Thoracic aorta (tissue), 2 donors: ENCODE measurements around the gene SHLD3. TPM values are rescaled to one million over a fixed set of nuclear protein-coding genes. Genes with fewer than 3 reads are reported as not detected.
"Not testable (repeated sequence)": the region's sequence is repeated elsewhere in the genome, so short reads cannot be mapped to it uniquely, and the experiment has no call there.

Source experiments
- ATAC-seq: fragments of 150-250 bp; one replicate; pipeline ENCODE4 v1.8.0; 2017; ENCODE audit warnings: low read depth; ENCODE audit not compliant: insufficient number of reproducible peaks, low FRiP score
- DNase-seq: peaks from one replicate; pipeline ENCODE4 v3.0.0-alpha.2; 2020; ENCODE audit warnings: low spot score
- H3K27ac ChIP-seq, 2 donors: fragments of 200-600 bp; sonication (generic); 1 replicate in 1 of 2; 2 replicates in 1 of 2; pipeline ENCODE4 v1.5.1; 2016; ENCODE audit warnings: mild to moderate bottlenecking in 2 of 2, moderate library complexity in 2 of 2
- H3K27me3 ChIP-seq: fragments of 200-600 bp; sonication (generic); replicated peaks from 2 replicates; pipeline ENCODE4 v1.6.0; 2016; ENCODE audit warnings: mild to moderate bottlenecking; ENCODE audit not compliant: insufficient read depth
- H3K36me3 ChIP-seq: fragments of 200-600 bp; sonication (generic); one replicate; pipeline ENCODE4 v1.5.1; 2016
- H3K4me1 ChIP-seq, 2 donors: fragments of 200-600 bp; sonication (generic); 1 replicate in 1 of 2; 2 replicates in 1 of 2; pipeline versions ENCODE4 v1.5.1 to v1.6.0; 2016; ENCODE audit warnings: low read depth in 2 of 2, mild to moderate bottlenecking in 1 of 2; ENCODE audit not compliant: control insufficient read depth in 1 of 2
- H3K4me3 ChIP-seq: fragments of 200-600 bp; sonication (generic); 2 replicates; pipeline ENCODE4 v1.5.1; 2016; ENCODE audit warnings: mild to moderate bottlenecking
- H3K9me3 ChIP-seq: fragments of 200-600 bp; sonication (generic); 2 replicates; pipeline ENCODE4 v1.5.1; 2016
- CTCF ChIP-seq: fragments of 200-600 bp; sonication (generic); IDR thresholded peaks from one replicate; pipeline ENCODE4 v1.5.1; 2019; ENCODE audit warnings: antibody characterized with exemption
- total RNA-seq, 2 donors: library from RNA; depleted of rRNA; stranded (reverse); fragments of >200 nt; gene quantifications; one replicate each; pipeline versions ENCODE4 v1.1.0 to v1.2.3, GENCODE V29; 2016

The SHLD3 gene
- total RNA-seq, 2 donors from 2014 or later = 1.1 to 4.9 TPM

- Histone ChIP-seq H3K4me1 (no peaks in the 10 kb centered on the region), H3K9me3 (no peaks in the 10 kb centered on the region), H3K27ac (no peak overlapping the region), H3K36me3 (peaks cover 9% of the 10 kb centered on the region), H3K4me3 (no peak overlapping the region), H3K27me3 (no peaks in the 10 kb centered on the region)
- no peak for TF ChIP-seq CTCF
- no peak for ATAC-seq
- no peak for DNase-seq
Measured at GRCh38 chr5:65674749-65675148, 49.9 kb downstream of the SHLD3 start.

GRCh38 chr5:65676056-65676455, 51.2 kb downstream of the SHLD3 start:
- H3K4me1 ChIP-seq, H3K9me3 ChIP-seq, H3K27me3 ChIP-seq, H3K4me3 ChIP-seq, DNase-seq, ATAC-seq, H3K27ac ChIP-seq: not testable (repeated sequence)
- H3K36me3 ChIP-seq = peaks cover 21% of the 10 kb centered on the region

Other genes with a start within 250 kb of the SHLD3 start
- 10 to 100 TPM in 1 of 2 donors, 1 to 10 TPM in 1; 4.9 to 11.8 TPM for gene ADAMTS6, start 143.1 kb upstream of the SHLD3 start, total RNA-seq
- 1 to 10 TPM in 1 of 2 donors, under 1 TPM in 1; 0.42 to 1.1 TPM for gene CENPK, start 61.9 kb upstream of the SHLD3 start, total RNA-seq
- gene PPWD1, start 61.7 kb upstream of the SHLD3 start, total RNA-seq = 10 to 100 TPM; 32.8 to 71.0 TPM
- 10 to 100 TPM; 13.5 to 14.5 TPM for gene TRIM23, start 694 bp upstream of the SHLD3 start, total RNA-seq
- 10 to 100 TPM in 1 of 2 donors, 1 to 10 TPM in 1; 9.7 to 14.4 TPM for gene TRAPPC13, start within 50 bp of the SHLD3 start, total RNA-seq
- gene SGTB, start 97.1 kb downstream of the SHLD3 start, total RNA-seq = 10 to 100 TPM; 24.3 to 26.4 TPM
- gene NLN, start 97.2 kb downstream of the SHLD3 start, total RNA-seq = 10 to 100 TPM in 1 of 2 donors, 1 to 10 TPM in 1; 6.8 to 24.1 TPM